ENCODE measurements around the gene CUL5. TPM values are rescaled to one million over a fixed set of nuclear protein-coding genes. Genes with fewer than 3 reads are reported as not detected.
"Not testable (repeated sequence)": the region's sequence is repeated elsewhere in the genome, so short reads cannot be mapped to it uniquely, and the experiment has no call there.

Gene CUL5
- total RNA-seq, 1 donor from 2014 or later = 61.9 TPM

DNA sequence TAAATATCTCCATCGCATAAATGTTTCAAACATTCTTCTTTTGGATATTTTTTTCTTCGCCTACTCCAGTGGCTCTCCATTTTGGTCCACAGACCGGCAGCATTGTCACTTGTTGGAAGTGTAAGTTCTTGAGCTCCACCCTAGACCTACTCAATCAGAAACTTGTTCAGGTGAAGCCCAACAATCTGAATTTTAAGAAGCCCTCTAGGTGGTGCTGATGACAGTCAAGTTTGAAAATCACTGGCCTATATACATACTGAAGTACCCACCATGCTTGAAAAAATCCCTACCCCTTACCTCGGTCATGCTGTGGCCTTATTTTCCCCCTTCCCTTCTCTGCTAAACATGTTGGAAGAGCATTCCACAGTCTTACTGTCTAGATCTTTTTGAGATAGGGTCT lies 102.4 kb downstream of the CUL5 start:
- DNase-seq (ENCODE audit: low read depth) = no peak

DNA sequence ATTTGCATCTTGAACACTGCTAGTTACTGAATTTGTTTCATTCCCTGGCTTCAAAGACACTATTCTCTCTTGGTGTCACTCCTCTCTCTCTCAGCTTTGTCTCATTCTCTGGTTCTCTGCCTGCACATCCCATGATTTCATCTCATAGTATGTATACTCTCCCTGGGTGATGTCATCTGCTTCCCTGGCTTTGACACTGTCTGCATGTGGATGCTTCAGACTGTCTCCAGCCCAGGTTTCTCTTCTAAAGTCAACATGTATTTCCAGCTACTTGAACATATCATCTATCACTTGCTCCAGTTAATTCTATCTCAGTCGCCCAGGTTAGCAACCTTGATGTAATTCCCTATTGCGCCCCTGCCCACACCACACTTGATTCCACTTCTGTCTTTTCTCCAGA lies 103.4 kb downstream of the CUL5 start:
- no peak for DNase-seq (ENCODE audit: low read depth)

DNA sequence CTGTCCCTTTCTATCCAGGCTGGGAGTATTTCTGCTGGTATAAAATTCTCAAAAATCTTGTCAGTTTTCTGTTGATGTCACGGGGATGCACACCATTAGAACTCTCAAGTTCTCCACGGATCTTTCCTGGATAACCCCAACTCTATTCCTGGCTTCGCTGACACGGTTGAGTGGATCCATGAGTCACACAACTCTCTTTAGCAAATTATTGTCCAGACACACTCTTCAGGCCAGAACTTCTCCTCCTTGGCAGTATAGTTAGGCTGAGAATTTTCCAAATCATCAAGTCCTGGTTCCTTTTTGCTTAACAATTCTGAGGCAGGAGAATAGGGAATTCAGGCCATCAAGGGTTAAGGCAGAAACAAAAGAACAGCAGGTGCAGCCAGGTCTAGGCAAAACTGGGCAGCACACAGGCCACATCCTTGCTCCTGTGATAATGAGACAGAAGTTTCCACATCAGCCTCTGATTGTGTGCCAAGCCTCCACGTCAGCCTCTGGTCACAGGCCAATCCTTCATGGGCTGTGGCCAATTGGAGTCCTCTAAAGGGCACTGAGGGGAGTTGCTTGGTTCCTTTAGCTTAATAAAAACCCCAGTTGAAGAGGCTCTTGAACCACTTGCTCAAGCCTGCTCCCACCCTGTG lies 106.9 kb downstream of the CUL5 start:
- DNase-seq (ENCODE audit: low read depth) = peak; percentile 90

DNA sequence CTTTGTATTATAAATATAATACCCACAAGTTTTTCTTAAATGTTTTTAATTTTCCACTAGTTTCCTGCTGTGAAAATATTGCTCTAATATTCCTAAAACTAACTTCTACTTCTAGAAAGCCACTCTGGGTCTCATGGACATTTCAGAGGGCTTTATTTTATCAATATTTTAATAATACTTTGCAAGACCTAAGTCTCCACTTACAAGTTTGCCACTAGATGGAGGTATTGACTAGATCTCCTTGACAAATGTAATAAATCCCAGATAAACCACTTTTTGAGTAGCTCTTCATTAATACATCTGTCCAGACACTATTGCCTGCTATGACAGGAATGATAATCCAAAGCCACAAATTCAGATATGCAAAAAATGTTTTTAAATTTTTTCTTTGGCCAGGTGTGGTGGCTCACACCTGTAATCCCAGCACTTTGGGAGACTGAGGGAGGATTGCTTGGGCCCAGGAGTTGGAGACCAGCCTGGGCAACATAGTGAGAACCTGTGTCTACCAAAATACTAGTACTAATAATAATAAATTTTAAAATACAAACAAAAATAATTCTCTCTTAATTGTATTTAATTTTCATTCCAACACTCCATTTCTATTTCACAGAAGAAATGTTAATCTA lies 109.2 kb downstream of the CUL5 start:
- peak; percentile 49 for DNase-seq (ENCODE audit: low read depth)

DNA sequence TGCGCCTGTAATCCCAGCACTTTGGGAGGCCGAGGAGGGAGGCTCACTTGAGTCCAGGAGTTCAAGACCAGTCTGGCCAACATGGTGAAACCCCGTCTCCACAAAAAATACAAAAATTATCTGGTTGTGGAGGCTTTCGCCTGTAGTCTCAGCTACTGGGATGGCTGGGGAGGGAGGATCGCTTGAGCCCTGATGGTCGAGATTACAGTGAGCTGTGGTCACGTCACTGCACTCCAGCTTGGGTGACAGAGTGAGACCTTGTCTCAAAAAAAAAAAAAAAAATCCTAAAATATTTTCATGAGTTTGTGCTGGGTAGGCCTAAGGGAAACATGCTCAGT lies 112.2 kb downstream of the CUL5 start:
- not testable (repeated sequence) for DNase-seq (ENCODE audit: low read depth)

DNA sequence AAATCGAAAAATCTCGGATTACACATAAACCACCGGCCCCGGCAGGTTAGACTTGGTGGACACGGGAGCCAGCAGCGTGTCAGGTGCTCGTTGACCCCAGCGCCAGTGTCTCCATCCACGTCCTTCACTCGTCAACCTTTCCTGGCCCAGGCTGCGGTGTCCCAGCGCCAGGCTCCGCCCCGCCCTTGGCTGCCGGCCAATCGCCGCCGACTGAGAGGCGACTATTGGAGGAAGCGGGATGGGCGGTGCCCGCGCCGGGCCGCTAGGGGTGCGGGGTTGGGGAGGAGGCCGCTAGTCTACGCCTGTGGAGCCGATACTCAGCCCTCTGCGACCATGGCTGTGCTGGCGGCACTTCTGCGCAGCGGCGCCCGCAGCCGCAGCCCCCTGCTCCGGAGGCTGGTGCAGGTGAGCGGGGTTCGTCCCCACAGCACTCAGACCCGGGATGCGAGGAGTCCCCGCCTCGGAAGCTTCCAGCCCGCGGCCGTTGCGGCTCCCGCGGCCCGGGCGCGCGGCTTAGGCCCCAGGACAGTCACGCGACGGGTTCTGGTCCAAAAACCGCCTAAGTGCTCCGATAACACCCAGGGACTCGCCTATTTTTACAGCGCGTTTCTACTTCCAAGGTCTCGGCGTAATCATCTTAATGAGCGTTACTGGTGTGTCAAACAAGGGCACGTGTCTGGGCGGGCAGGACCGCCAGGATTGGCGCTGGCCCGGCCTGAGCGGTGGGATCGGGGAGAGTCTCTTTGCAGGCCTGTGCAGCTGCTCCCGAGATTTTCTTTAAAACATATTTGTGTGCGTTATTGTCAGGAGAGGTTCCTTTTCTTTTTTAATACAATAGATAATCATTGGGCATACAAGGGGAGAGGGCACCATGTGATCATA lies 112.8 kb downstream of the CUL5 start, which contains the start of gene ACAT1:
ACAT1 (plus strand) TSS at position 294 of the 882 bp plus-strand sequence; CDS start at position 334, 40 bp downstream.
- peak; percentile 95 for DNase-seq (ENCODE audit: low read depth)

DNA sequence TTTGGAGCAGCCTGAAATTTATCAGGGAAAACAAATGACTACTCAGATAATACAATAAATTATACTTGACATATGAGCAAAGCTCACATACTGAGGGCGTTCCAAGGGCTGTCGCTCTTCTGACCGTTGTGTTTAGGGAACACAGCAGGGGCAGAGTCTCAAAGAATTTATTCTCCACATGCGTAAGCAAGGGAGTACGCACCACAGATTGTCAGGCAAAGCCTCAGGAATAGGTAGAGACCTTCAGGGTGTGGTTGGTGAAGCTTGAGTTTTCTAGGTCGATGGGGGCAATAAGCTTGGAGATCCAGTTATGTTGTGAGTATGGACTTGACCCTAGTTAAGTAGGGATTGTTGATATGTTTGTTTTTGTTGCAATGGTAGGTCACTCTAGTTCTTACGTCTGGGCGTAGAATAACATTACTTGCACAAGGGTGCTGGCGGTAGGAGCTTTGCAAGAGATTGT lies 113.5 kb downstream of the CUL5 start:
- DNase-seq (ENCODE audit: low read depth) = peak; percentile 48

DNA sequence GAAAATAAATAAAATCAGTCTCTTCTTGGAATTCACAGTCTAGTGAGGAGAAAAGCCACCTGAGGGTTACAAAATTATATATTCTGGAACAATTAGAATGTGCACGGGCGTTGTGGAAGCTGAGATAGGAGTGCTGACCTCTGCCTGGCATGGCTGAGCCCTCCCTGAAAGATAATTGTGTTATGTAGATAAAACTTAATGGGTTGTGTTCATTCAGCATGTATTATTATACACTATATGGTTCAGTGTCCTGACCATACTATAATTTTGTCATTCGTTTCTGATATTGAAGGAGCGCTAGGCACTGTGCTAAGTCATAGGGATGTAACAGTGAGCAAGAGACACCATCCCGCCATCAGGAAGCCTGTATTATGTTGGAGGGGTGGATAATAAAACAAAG lies 116.4 kb downstream of the CUL5 start:
- no peak for DNase-seq (ENCODE audit: low read depth)

DNA sequence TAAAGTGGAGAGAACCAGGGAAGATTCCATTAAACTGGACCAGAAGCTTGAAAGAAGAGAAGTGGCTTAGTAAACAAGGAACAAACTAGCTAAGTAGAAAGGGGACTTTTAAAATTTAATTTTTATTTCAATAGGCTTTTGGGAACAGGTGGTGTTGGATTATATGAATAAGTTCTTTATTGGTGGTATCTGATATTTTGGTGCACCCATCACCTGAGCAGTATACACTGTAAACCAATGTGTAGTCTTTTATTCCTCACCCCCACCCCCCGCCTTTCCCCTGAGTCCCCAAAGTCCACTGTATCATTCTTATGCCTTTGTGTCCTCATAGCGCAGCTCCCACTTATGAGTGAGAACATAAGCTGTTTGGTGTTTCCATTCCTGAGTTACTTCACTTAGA lies 120.1 kb downstream of the CUL5 start:
- DNase-seq (ENCODE audit: low read depth) = no peak

DNA sequence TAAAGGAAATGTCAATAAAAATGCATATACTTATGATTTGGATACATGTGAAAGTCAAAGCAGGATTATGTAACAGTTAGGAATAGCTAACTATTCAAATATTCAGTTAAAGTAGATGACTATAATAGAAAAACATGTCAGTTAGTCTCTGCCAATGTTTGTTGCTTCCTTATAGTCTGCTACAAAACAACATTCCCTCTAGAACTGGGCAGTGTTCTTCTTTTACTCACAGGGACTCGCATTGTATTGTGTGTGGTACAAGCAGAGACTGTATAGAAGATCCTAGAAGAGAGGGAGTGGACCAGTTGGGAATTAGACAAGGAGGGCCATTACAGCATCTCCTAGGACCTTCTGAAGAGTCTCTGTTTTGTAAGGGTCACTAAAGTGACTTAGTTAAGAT lies 123.3 kb downstream of the CUL5 start:
- DNase-seq (ENCODE audit: low read depth) = no peak

DNA sequence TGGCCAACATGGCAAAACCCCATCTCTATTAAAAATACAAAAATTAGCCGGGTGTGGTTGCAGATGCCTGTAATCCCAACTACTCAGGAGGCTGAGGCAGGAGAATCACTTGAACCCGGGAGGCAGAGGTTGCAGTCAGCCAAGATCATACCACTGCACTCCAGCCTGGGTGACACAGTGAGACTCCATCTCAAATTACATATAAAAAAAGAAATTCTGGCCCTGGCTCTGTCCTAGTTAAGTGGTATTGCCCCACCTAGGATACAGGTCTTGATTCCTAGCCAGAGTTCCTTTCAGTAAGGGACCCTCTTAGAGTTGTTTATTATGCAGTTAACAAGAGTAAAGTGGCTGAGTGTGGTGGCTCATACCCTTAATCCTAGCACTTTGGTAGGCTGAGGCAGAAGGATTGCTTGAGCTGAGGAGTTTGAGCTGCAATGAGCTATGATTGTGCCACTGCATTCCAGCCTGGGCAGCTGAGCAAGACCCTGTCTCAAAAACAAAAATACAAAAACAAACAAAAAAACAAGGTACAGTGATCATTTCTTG lies 124.4 kb downstream of the CUL5 start:
- not testable (repeated sequence) for DNase-seq (ENCODE audit: low read depth)

DNA sequence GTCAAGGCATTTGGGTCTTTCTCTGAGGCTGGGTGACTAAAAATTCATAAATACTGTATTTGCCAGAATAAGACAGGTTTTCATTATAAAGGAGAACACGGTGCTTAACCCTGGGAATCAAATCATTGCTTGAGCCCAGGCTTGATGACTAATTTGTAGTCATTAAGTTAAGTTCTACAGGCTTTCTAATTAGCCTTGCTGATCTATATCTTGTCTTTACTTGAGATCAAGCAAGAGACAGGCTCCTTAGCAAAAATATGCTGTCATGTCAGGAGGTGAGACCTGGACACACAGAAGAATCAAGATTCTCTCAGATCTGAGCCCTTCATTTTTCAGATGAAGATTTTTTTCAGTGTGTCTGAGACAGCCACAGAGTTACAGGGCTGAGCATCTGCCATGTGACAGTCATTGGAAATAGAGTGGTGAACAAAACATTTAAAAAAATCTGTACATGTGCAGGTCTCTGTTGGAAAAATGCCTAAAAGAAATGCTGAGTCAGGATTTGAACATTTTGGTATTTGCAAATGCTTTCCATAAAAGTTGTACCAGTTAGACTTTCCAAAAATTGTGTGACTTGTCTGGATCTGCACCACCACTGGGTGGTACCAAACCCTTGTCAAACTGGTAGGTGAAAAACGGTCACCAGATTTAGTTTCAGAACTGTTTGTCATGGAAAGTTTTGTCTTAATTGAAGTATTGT lies 127.3 kb downstream of the CUL5 start:
- peak; percentile 44 for DNase-seq (ENCODE audit: low read depth)

DNA sequence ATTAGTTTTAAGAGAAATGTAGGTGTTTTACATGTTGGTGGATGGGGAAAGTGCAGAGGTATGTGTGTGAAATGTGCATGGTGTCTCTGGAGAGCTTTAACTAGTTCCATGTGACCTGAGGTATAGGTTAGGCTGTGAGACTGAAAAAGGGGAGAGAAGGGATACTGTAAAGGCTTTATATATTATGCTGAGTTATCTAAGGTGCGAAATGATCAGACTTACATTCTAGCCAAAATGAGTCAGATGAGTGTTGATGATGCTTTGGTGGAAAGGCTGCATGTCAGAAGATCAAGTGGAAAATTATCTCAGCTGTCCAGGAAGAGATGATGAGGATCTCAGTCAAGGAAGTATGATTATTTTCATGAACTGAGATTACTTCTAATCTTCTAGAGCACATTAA lies 128.5 kb downstream of the CUL5 start:
- no peak for DNase-seq (ENCODE audit: low read depth)

DNA sequence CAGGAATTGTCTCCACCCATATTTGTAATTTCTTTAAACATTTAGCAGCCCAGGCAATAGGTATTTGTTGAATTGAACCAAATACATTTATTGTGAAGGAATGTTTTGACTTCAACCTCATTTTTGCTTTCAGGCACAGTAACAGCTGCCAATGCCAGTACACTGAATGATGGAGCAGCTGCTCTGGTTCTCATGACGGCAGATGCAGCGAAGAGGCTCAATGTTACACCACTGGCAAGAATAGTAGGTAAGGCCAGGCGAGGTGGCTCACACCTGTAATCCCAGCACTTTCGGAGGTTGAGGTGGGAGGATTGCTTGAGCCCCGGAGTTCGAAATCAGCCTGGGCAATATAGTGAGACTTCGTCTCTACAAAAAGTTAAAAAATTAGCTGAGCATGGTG lies 133.6 kb downstream of the CUL5 start:
- peak; percentile 23 for DNase-seq (ENCODE audit: low read depth)

DNA sequence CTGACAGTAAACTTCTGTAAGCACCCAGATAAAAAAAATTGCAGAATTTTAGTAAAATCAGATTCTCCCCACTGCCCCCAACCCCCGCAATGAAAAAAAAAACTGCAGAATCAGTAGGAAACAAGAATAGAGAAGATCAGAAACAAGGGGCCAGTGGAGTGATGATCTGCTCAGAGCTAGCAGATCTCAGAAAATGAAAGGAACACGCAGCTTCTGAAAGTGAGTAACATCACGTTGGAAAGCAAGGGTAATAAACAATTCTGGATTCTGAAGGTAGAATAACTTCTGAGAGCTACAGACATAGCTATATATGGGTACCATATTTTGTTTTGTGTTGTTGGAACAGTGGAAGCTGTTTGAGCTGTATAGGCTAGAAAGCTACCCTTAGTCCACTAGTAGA lies 135.9 kb downstream of the CUL5 start:
- DNase-seq (ENCODE audit: low read depth) = no peak

DNA sequence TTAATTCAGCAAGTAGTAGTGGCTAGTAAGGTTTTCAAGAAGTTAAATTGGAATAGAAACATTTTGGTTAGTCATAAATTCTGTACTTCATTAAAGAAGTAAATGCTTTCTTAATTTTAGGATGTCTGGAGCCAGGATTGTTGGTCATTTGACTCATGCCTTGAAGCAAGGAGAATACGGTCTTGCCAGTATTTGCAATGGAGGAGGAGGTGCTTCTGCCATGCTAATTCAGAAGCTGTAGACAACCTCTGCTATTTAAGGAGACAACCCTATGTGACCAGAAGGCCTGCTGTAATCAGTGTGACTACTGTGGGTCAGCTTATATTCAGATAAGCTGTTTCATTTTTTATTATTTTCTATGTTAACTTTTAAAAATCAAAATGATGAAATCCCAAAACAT lies 138.5 kb downstream of the CUL5 start:
- no peak for DNase-seq (ENCODE audit: low read depth)

DNA sequence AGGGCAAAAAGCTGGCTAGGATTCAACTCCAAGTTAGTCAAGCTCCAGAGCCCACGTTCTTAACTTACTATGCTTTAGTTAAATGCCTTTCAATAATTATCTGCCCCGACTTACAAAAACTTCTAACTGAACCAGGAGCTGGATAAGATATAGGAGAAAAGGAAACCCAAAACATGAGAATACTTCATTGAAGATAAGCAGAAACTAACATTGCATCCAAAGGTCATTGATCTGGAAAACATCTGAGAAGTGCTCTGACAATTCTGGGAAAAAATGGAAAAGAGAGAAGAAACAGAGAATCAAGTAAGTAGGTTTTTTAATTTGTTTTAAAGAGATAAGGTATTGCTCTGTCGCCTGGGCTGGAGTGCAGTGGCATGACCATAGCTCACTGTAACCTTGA lies 139.9 kb downstream of the CUL5 start:
- no peak for DNase-seq (ENCODE audit: low read depth)

DNA sequence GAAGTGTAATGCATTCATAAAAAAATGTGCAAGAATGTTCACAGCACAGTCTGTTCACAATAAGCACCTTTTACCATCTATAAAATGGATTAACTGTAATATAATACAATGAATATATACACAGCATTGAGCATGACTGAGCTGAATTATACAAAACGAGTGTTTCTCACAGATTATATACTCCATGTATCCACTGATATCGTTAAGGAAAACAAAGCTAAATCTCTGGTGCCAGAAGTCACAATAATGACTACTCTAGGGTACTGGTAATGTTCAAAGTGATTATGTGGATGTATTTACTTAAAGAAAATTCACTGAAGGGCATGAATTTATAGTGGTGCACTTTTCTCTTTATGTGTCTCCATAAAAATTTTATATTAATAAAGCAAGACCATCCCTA lies 145.9 kb downstream of the CUL5 start:
- DNase-seq (ENCODE audit: low read depth) = no peak
